A673 (cell line): ENCODE data around the gene EFHD2. TPM values are rescaled to one million over a fixed set of nuclear protein-coding genes. Genes with fewer than 3 reads are reported as not detected.
"Not testable (repeated sequence)": the region's sequence is repeated elsewhere in the genome, so short reads cannot be mapped to it uniquely, and the experiment has no call there.

Experiments used
- BruUV-seq: library from RNA; stranded (reverse); fragments of 400-500 nt; replicated peaks from 2 replicates; lab custom pipeline; 2021; lab: Mats Ljungman, UMichigan
- CTCF ChIA-PET: fragments of 300-600 bp; sonication (Branson Sonifier 250); formaldehyde crosslinking; loops from one replicate; lab custom pipeline; 2022; ENCODE audit warnings: antibody characterized with exemption; lab: Charles Lee
- POLR2A ChIA-PET: fragments of 300-600 bp; sonication (Branson Sonifier 250); formaldehyde crosslinking; loops from one replicate; lab custom pipeline; 2022; ENCODE audit warnings: antibody characterized with exemption; ENCODE audit not compliant: low non-redundant PET; lab: Charles Lee
- DNase-seq: peaks from one replicate; pipeline ENCODE4 v3.0.0-alpha.2; 2015; ENCODE audit warnings: low spot score
- H3K27ac ChIP-seq: fragments of 200-600 bp; sonication (generic); 2 replicates; pipeline ENCODE4 v1.5.1; 2016; ENCODE audit warnings: mixed run types, low read depth, mild to moderate bottlenecking, mixed read lengths, antibody characterized with exemption, low read length; ENCODE audit not compliant: poor library complexity, severe bottlenecking
- H3K27me3 ChIP-seq: fragments of 200-600 bp; sonication (generic); replicated peaks from 2 replicates; pipeline ENCODE4 v1.6.1; 2017; ENCODE audit warnings: mixed run types, low read depth, mild to moderate bottlenecking, mixed read lengths, antibody characterized with exemption, low read length; ENCODE audit not compliant: insufficient read depth, poor library complexity
- H3K36me3 ChIP-seq: fragments of 200-600 bp; sonication (generic); 2 replicates; pipeline ENCODE4 v1.6.1; 2016; ENCODE audit warnings: mixed run types, mild to moderate bottlenecking, mixed read lengths, antibody characterized with exemption, low read length; ENCODE audit not compliant: insufficient read depth, poor library complexity, severe bottlenecking
- H3K4me1 ChIP-seq: fragments of 200-600 bp; sonication (generic); 2 replicates; pipeline ENCODE4 v1.6.1; 2017; ENCODE audit warnings: mixed run types, mild to moderate bottlenecking, mixed read lengths, antibody characterized with exemption, low read length; ENCODE audit not compliant: insufficient read depth, poor library complexity, severe bottlenecking
- H3K4me3 ChIP-seq: fragments of 200-600 bp; sonication (generic); 2 replicates; pipeline ENCODE4 v1.5.1; 2016; ENCODE audit warnings: low read depth, mixed run types, mild to moderate bottlenecking, mixed read lengths, low read length; ENCODE audit not compliant: poor library complexity, severe bottlenecking
- H3K9me3 ChIP-seq: fragments of 200-600 bp; sonication (generic); 2 replicates; pipeline ENCODE4 v1.6.1; 2016; ENCODE audit warnings: mixed run types, low read depth, mild to moderate bottlenecking, mixed read lengths, antibody characterized with exemption, low read length; ENCODE audit not compliant: poor library complexity, severe bottlenecking
- EZH2 ChIP-seq: fragments of 200-600 bp; sonication (generic); IDR thresholded peaks from 2 replicates; pipeline ENCODE4 v1.6.1; 2017; ENCODE audit warnings: borderline replicate concordance, low read depth, mild to moderate bottlenecking, mixed read lengths, antibody characterized with exemption, low read length; ENCODE audit not compliant: poor library complexity, severe bottlenecking
- intact Hi-C: fragments of 100-400 bp; cut with micrococcal nuclease; formaldehyde crosslinking; loops from one replicate; pipeline ENCODE4 v1.10.0; 2022; ENCODE audit not compliant: unreplicated experiment
- total RNA-seq: library from RNA; stranded (reverse); gene quantifications from 2 replicates; pipeline ENCODE4 v1.2.3, GENCODE V29; 2021
- TF ChIP-seq, protein P1 (sequence below): fragments of 300-800, 200-600 bp; sonication (generic); conservative IDR thresholded peaks from 2 replicates; pipeline ENCODE4 v1.5.1; 2017; ENCODE audit warnings: low read depth, mild to moderate bottlenecking, antibody characterized with exemption, low read length, moderate library complexity, mixed read lengths

The EFHD2 gene
- total RNA-seq, 1 experiment from 2014 or later, result 32.5 TPM

DNA sequence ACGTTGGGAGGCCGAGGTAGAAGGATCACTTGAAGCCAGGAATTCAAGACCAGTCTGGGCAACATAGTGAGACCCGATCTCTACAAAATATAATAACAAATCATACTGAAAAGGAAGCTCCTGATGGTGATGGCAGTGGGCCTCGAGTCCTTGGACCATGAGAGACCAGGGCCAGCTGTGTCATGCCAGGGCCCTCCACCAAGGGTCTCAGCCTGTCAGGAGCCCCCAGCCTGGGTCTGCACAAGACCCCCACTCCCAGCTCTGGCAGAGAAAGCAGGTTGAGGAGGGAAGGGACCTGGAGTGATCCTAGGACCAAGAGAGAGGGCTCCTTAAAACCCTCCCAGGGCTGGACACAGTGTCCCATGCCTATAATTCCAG is 21.9 kb downstream of the EFHD2 start:
- H3K27me3 ChIP-seq, result no peaks in the 10 kb centered on the region
- BruUV-seq, result no TSS peak
- no peaks in the 10 kb centered on the region for H3K4me1 ChIP-seq
- H3K36me3 ChIP-seq, result no peaks in the 10 kb centered on the region
- no peaks in the 10 kb centered on the region for H3K9me3 ChIP-seq
- no peak for TF ChIP-seq EZH2
- TF ChIP-seq, protein P1, sequence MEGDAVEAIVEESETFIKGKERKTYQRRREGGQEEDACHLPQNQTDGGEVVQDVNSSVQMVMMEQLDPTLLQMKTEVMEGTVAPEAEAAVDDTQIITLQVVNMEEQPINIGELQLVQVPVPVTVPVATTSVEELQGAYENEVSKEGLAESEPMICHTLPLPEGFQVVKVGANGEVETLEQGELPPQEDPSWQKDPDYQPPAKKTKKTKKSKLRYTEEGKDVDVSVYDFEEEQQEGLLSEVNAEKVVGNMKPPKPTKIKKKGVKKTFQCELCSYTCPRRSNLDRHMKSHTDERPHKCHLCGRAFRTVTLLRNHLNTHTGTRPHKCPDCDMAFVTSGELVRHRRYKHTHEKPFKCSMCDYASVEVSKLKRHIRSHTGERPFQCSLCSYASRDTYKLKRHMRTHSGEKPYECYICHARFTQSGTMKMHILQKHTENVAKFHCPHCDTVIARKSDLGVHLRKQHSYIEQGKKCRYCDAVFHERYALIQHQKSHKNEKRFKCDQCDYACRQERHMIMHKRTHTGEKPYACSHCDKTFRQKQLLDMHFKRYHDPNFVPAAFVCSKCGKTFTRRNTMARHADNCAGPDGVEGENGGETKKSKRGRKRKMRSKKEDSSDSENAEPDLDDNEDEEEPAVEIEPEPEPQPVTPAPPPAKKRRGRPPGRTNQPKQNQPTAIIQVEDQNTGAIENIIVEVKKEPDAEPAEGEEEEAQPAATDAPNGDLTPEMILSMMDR, result no peak
- DNase-seq, result no peak
- no peak overlapping the region for H3K27ac ChIP-seq
- CTCF ChIA-PET, result interaction anchor here (1.1 to 3.1 kb wide), 3 partner anchors 10 to 303 kb away, joined by 4 to 29 read pairs (median 6); no protein-coding TSS in a partner anchor
- H3K4me3 ChIP-seq, result no peak overlapping the region
- POLR2A ChIA-PET, result no interaction called here
- intact Hi-C loops, result loop anchor here (1.0 to 5.0 kb wide), 2 partner anchors 108 to 304 kb away; no protein-coding TSS in a partner anchor

DNA sequence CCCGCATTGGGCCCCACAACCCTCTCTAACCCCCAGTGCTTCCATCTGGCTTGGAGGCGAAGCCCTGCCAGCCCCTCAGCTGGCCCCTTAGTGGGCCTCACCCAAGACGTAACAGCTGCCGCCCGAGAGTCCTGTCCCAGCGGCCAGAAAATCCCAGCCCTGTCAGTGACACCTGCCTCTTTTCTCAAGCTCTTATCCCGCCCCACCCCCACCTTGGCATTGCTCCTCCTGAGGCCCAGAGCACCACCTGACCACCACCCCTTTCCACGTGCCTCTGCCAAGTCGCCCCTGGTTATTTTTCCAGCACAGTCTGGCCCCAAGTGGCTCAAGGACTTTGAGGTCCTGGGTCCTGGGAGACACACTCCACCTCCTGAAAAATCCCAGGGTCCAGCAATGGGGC is 22.6 kb downstream of the EFHD2 start:
- no peaks in the 10 kb centered on the region for H3K27me3 ChIP-seq
- TF ChIP-seq EZH2, result no peak
- TF ChIP-seq, protein P1, result no peak
- ChIA-PET CTCF (interaction anchor here (3.1 kb wide), 1 partner anchor 109 kb away, joined by 29 read pairs; no protein-coding TSS in a partner anchor), POLR2A (no interaction called here)
- DNase-seq, result no peak
- intact Hi-C loops, result loop anchor here (5.0 kb wide), 1 partner anchor 305 kb away; no protein-coding TSS in a partner anchor
- no peak overlapping the region for H3K27ac ChIP-seq
- no peaks in the 10 kb centered on the region for H3K36me3 ChIP-seq
- no peaks in the 10 kb centered on the region for H3K9me3 ChIP-seq
- BruUV-seq, result no TSS peak
- H3K4me3 ChIP-seq, result no peak overlapping the region
- H3K4me1 ChIP-seq, result no peaks in the 10 kb centered on the region

DNA sequence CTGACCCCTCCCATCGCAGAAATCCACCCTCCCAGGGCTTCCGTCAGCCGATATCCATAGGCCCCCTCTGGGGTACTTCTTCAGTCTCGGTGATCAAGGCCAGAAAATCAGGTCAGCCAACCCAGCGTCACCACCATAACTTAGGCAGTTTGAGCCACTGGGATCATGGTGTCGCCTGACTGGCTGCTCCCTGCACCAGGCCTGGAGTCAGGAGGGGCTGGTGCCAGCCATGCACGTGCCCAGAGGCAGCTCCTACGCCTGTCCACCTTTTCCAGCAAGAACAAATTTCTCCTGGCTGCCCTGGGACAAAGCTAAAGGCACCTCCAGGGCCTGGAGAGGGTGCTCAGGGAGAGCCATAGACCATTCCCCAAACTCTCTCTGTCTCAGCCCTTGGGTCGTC is 23.8 kb downstream of the EFHD2 start:
- intact Hi-C loops, result loop anchor here (5.0 kb wide), 1 partner anchor 306 kb away; no protein-coding TSS in a partner anchor
- Histone ChIP-seq H3K9me3 (no peaks in the 10 kb centered on the region), H3K4me3 (no peak overlapping the region), H3K36me3 (no peaks in the 10 kb centered on the region), H3K4me1 (no peaks in the 10 kb centered on the region), H3K27me3 (no peaks in the 10 kb centered on the region), H3K27ac (no peak overlapping the region)
- no peak for TF ChIP-seq EZH2
- TF ChIP-seq, protein P1, result no peak
- POLR2A ChIA-PET, result no interaction called here
- CTCF ChIA-PET, result no interaction called here
- no TSS peak for BruUV-seq
- no peak for DNase-seq

DNA sequence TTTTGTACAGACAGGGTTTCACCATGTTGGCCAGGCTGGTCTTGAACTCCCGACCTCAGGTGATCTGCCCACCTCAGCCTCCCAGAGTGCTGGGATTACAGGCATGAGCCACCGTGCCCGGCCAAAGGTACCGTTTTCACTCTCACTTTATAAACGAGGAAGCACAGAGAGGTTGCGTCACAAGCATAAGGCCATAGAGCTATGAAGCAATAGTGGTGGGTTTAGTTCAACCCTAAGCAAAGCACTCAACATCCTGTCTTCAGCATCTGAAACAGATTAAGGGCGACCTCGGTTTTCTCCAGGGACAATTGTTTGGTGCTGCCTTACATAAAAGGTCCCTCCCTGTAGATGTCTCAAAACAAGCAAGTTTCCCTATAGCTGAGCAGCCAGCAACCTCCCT is 25.1 kb downstream of the EFHD2 start:
- H3K27me3 ChIP-seq, H3K4me3 ChIP-seq, H3K4me1 ChIP-seq, POLR2A ChIA-PET, BruUV-seq, CTCF ChIA-PET, DNase-seq, H3K9me3 ChIP-seq, H3K27ac ChIP-seq, H3K36me3 ChIP-seq: not testable (repeated sequence)
- intact Hi-C loops, result loop anchor here (5.0 kb wide), 1 partner anchor 307 kb away; no protein-coding TSS in a partner anchor
